SH-SY5Y (cell line): ENCODE measurements around the gene BRMS1L.

ENCODE experiments used
- GATA2 ChIP-seq: IDR thresholded peaks from 2 replicates; pipeline ENCODE4 v1.6.1; 2011; ENCODE audit warnings: mild to moderate bottlenecking, low read depth, low read length
- GATA3 ChIP-seq: IDR thresholded peaks from 2 replicates; pipeline ENCODE4 v1.6.1; 2011; ENCODE audit warnings: low read depth, mild to moderate bottlenecking, low read length, moderate library complexity

DNA sequence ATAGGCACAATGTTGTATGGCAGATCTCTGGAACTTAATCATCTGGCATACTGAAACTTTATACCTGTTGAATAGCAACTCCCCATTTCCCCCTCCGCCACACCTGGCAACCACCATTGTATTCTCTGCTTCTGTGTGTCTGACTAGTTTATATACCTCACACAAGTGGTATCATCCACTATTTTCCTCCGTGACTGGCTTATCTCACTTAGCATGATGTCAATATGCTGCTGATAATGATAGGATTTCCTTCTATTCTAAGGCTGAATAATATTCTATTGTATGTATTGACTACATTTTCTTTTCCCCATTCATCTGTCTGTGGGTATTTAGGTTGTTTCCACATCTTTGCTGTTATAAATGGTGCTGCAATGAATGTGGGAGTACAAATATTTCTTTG is 21.5 kb downstream of the BRMS1L start:
- TF ChIP-seq GATA2: no peak
- no peak for TF ChIP-seq GATA3
